ENCODE measurements around the gene ADAMTSL1.

ADAMTSL1 gene

DNA sequence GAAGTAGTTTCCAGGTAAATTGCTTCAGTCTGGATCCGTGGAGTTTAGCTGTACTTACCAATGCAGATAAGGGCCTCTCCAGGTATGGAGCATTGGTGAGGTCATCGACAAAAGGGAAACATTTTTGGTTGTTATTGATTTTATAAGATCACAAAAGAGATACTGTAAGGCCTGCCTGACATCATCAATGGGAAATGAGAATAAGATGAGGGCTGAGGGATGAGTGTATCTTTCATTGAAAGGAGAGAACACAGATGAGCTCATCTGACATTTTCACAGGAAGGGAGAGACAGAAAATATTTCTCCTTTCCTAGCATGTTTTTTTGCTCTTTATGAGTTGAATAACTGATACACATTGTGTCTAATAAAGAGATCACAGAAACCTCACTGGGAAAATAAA lies 325.5 kb downstream of the ADAMTSL1 start:
- Histone ChIP-seq H4K20me1 (ENCODE audit: low read depth, low read length) (no peaks in the 10 kb centered on the region), H3K79me2 (ENCODE audit: insufficient read depth, low read length) (no peaks in the 10 kb centered on the region), H3K4me3 (ENCODE audit: insufficient read depth, low read length, poor library complexity, severe bottlenecking) (no peak overlapping the region), H2AFZ (ENCODE audit: low read depth, low read length, severe bottlenecking) (no peak overlapping the region), H3F3A (ENCODE audit: insufficient read depth) (no peaks in the 10 kb centered on the region), H3K4me2 (ENCODE audit: low read depth, low read length, poor library complexity, severe bottlenecking) (no peak overlapping the region), H3K9ac (ENCODE audit: low read length) (no peak overlapping the region), H3K36me3 (ENCODE audit: low read length) (no peaks in the 10 kb centered on the region), H3K9me3 (ENCODE audit: insufficient read depth, low read length) (no peaks in the 10 kb centered on the region), H3K27ac (ENCODE audit: low read depth, low read length) (no peak overlapping the region), H3K27me3 (ENCODE audit: low read length) (no peaks in the 10 kb centered on the region), H3K9me2 (replicated peaks; ENCODE audit: insufficient read depth, low read length) (no peaks in the 10 kb centered on the region)
- TF ChIP-seq, protein P1, sequence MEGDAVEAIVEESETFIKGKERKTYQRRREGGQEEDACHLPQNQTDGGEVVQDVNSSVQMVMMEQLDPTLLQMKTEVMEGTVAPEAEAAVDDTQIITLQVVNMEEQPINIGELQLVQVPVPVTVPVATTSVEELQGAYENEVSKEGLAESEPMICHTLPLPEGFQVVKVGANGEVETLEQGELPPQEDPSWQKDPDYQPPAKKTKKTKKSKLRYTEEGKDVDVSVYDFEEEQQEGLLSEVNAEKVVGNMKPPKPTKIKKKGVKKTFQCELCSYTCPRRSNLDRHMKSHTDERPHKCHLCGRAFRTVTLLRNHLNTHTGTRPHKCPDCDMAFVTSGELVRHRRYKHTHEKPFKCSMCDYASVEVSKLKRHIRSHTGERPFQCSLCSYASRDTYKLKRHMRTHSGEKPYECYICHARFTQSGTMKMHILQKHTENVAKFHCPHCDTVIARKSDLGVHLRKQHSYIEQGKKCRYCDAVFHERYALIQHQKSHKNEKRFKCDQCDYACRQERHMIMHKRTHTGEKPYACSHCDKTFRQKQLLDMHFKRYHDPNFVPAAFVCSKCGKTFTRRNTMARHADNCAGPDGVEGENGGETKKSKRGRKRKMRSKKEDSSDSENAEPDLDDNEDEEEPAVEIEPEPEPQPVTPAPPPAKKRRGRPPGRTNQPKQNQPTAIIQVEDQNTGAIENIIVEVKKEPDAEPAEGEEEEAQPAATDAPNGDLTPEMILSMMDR (IDR thresholded peaks at IDR 0.05; ENCODE audit: insufficient read depth, low read length, poor library complexity, severe bottlenecking), result no peak
- TF ChIP-seq EZH2phosphoT487 (conservative IDR thresholded peaks at IDR 0.05; ENCODE audit: low read length), result no peak

DNA sequence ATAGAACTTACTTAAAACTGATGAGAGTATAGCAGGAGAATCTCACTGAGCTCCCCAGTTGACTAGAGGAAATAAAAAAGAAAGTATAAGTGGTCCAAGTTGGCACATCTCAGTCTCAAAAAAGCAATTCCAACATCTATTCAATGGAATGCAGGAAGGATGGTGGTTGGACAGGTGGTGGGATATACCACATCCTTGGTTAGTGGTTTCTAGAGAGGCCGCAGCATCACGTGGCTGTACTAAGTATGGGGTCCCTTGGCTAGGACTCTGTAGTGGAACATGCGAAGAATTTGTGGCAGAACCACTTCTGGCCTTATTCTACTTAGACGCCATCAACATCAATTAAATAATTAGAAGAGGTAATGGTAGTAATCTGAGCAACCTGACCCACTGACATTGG lies 326.6 kb downstream of the ADAMTSL1 start:
- no peak overlapping the region for H2AFZ ChIP-seq (ENCODE audit: low read depth, low read length, severe bottlenecking)
- H3K9me3 ChIP-seq (ENCODE audit: insufficient read depth, low read length), result no peaks in the 10 kb centered on the region
- H4K20me1 ChIP-seq (ENCODE audit: low read depth, low read length), result no peaks in the 10 kb centered on the region
- H3F3A ChIP-seq (ENCODE audit: insufficient read depth), result no peaks in the 10 kb centered on the region
- no peak overlapping the region for H3K27ac ChIP-seq (ENCODE audit: low read depth, low read length)
- no peaks in the 10 kb centered on the region for H3K36me3 ChIP-seq (ENCODE audit: low read length)
- H3K4me2 ChIP-seq (ENCODE audit: low read depth, low read length, poor library complexity, severe bottlenecking), result no peak overlapping the region
- no peaks in the 10 kb centered on the region for H3K9me2 ChIP-seq (replicated peaks; ENCODE audit: insufficient read depth, low read length)
- no peaks in the 10 kb centered on the region for H3K79me2 ChIP-seq (ENCODE audit: insufficient read depth, low read length)
- TF ChIP-seq, protein P1 (IDR thresholded peaks at IDR 0.05; ENCODE audit: insufficient read depth, low read length, poor library complexity, severe bottlenecking), result no peak
- no peak for TF ChIP-seq EZH2phosphoT487 (conservative IDR thresholded peaks at IDR 0.05; ENCODE audit: low read length)
- no peaks in the 10 kb centered on the region for H3K27me3 ChIP-seq (ENCODE audit: low read length)
- no peak overlapping the region for H3K4me3 ChIP-seq (ENCODE audit: insufficient read depth, low read length, poor library complexity, severe bottlenecking)
- H3K9ac ChIP-seq (ENCODE audit: low read length), result no peak overlapping the region

DNA sequence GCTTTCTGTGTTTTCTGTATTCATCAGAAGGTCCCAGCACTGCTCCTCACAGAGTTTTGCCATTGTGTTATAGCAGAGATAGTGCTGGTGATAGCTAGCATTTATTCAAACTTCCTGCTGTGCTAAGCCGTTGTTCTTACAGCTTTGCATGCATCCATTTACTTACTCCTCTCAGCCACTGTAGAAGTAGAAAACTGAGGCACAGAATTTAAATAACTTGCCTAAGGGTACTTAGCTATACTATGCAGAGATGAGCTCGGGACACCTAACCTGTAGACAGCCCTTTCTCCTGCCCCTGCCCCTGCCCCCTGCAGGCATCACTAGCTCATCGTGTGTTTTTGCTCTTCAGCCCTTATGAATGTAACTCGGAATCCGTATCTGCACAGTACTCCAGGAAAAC lies 331.4 kb downstream of the ADAMTSL1 start:
- no peaks in the 10 kb centered on the region for H3K27me3 ChIP-seq (ENCODE audit: low read length)
- no peak overlapping the region for H3K4me2 ChIP-seq (ENCODE audit: low read depth, low read length, poor library complexity, severe bottlenecking)
- no peaks in the 10 kb centered on the region for H3K79me2 ChIP-seq (ENCODE audit: insufficient read depth, low read length)
- no peak overlapping the region for H2AFZ ChIP-seq (ENCODE audit: low read depth, low read length, severe bottlenecking)
- no peak overlapping the region for H3K4me3 ChIP-seq (ENCODE audit: insufficient read depth, low read length, poor library complexity, severe bottlenecking)
- no peaks in the 10 kb centered on the region for H3K36me3 ChIP-seq (ENCODE audit: low read length)
- no peak overlapping the region for H3K27ac ChIP-seq (ENCODE audit: low read depth, low read length)
- no peaks in the 10 kb centered on the region for H3F3A ChIP-seq (ENCODE audit: insufficient read depth)
- no peaks in the 10 kb centered on the region for H4K20me1 ChIP-seq (ENCODE audit: low read depth, low read length)
- no peaks in the 10 kb centered on the region for H3K9me2 ChIP-seq (replicated peaks; ENCODE audit: insufficient read depth, low read length)
- H3K9ac ChIP-seq (ENCODE audit: low read length), result no peak overlapping the region
- H3K9me3 ChIP-seq (ENCODE audit: insufficient read depth, low read length), result no peaks in the 10 kb centered on the region
- TF ChIP-seq EZH2phosphoT487 (conservative IDR thresholded peaks at IDR 0.05; ENCODE audit: low read length), result no peak
- TF ChIP-seq, protein P1 (IDR thresholded peaks at IDR 0.05; ENCODE audit: insufficient read depth, low read length, poor library complexity, severe bottlenecking), result no peak

Data from SU-DHL-6 (cell line).